ENCODE measurements around the gene SEMA5A.

SEMA5A gene

DNA sequence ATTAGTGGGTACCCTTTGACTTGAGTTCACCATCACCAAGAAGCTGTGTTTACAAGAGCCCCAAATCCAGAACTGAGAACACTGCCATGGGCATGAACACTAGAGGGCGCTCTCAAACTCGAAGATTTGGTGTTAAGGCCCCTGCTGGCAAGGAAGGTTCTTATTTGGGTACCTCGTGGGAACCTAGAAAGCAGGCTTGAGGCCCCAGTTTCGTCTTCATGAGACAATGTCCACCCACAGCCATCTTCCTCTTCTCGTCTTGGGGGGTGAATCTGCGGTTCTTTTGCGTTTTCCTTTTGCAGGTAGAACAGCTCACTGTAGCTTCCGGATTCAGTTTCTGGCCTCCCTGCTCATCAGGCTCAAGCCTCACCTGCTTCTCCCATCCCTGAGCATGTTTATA is 184.0 kb downstream of the SEMA5A start:
- TF ChIP-seq FOXP2 (optimal IDR thresholded peaks at IDR 0.05; ENCODE audit: borderline replicate concordance, extremely low read depth, extremely low read length, insufficient read depth): no peak
- TF ChIP-seq, protein P1, sequence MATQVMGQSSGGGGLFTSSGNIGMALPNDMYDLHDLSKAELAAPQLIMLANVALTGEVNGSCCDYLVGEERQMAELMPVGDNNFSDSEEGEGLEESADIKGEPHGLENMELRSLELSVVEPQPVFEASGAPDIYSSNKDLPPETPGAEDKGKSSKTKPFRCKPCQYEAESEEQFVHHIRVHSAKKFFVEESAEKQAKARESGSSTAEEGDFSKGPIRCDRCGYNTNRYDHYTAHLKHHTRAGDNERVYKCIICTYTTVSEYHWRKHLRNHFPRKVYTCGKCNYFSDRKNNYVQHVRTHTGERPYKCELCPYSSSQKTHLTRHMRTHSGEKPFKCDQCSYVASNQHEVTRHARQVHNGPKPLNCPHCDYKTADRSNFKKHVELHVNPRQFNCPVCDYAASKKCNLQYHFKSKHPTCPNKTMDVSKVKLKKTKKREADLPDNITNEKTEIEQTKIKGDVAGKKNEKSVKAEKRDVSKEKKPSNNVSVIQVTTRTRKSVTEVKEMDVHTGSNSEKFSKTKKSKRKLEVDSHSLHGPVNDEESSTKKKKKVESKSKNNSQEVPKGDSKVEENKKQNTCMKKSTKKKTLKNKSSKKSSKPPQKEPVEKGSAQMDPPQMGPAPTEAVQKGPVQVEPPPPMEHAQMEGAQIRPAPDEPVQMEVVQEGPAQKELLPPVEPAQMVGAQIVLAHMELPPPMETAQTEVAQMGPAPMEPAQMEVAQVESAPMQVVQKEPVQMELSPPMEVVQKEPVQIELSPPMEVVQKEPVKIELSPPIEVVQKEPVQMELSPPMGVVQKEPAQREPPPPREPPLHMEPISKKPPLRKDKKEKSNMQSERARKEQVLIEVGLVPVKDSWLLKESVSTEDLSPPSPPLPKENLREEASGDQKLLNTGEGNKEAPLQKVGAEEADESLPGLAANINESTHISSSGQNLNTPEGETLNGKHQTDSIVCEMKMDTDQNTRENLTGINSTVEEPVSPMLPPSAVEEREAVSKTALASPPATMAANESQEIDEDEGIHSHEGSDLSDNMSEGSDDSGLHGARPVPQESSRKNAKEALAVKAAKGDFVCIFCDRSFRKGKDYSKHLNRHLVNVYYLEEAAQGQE (IDR thresholded peaks at IDR 0.05; ENCODE audit: insufficient read depth in 1 of 2, low read depth in 2 of 2, low read length in 2 of 2): no peak

DNA sequence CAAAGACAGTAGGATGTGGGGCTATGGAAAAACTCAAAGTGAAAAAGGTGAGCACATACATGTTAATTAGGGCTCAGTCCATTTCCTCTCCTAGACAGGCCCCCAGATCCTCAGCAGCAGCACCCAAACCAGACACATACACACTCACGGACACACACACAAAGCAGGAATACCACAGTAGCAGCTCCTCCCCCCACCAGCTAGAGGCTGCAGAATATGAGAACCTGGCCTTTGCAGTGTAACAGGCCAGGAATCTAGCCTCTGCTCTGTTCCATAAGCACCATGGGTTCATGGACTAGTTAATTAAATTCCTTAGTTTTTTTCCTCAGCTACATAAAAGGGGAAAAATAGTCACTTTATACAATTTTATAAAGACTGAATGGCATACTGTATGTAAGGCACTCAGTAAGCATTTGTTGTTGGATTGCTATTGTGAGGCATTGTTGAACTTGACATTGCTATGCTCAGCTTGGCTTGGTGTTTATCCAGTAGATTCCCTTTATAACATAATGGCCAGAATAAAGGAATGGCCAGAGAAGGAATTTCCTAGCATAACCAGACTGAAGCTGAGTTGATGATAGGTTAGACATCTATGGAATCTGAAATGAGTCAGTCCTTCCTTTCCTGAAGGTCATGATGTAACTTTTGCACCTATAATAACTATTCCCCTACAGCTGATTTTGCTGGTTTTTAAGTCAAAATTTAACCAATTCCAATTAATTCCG is 186.8 kb downstream of the SEMA5A start:
- TF ChIP-seq FOXP2 (optimal IDR thresholded peaks at IDR 0.05; ENCODE audit: borderline replicate concordance, extremely low read depth, extremely low read length, insufficient read depth) (no peak), SIN3A (IDR thresholded peaks at IDR 0.05; ENCODE audit: borderline replicate concordance, insufficient read depth, low read length) (no peak), POLR2AphosphoS5 (IDR thresholded peaks at IDR 0.05; ENCODE audit: low read depth, low read length) (no peak), TAF1 (IDR thresholded peaks at IDR 0.05; ENCODE audit: borderline replicate concordance, insufficient read depth, low read length) (no peak)
- TF ChIP-seq, protein P1 (IDR thresholded peaks at IDR 0.05; ENCODE audit: insufficient read depth in 1 of 2, low read depth in 2 of 2, low read length in 2 of 2): no peak

DNA sequence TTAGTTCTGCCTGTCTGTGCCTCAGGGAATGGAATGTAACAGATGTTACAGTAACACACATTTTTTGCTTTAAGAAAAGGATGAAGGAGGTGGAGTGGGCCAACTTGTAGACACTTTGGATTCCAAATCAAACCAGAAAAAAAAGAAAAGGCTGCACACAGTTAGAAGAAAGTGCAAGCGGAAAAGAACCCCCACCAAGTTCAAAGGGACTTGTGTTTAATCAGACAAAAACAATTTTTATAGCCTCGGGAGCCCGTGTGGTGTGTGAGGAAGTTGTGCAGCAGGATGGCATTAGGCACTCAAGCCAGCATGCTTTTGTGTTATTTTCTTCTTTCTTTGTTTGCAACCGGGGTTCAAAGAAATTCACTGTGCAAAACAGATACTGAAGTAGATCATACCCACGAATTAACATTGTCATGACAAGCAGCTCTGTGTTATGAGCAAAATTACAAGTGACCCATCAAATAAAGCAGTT is 189.5 kb downstream of the SEMA5A start:
- TF ChIP-seq, protein P1 (IDR thresholded peaks at IDR 0.05; ENCODE audit: insufficient read depth in 1 of 2, low read depth in 2 of 2, low read length in 2 of 2): no peak
- TF ChIP-seq SIN3A (IDR thresholded peaks at IDR 0.05; ENCODE audit: borderline replicate concordance, insufficient read depth, low read length) (no peak), POLR2AphosphoS5 (IDR thresholded peaks at IDR 0.05; ENCODE audit: low read depth, low read length) (no peak), TAF1 (IDR thresholded peaks at IDR 0.05; ENCODE audit: borderline replicate concordance, insufficient read depth, low read length) (no peak), FOXP2 (optimal IDR thresholded peaks at IDR 0.05; ENCODE audit: borderline replicate concordance, extremely low read depth, extremely low read length, insufficient read depth) (no peak)

DNA sequence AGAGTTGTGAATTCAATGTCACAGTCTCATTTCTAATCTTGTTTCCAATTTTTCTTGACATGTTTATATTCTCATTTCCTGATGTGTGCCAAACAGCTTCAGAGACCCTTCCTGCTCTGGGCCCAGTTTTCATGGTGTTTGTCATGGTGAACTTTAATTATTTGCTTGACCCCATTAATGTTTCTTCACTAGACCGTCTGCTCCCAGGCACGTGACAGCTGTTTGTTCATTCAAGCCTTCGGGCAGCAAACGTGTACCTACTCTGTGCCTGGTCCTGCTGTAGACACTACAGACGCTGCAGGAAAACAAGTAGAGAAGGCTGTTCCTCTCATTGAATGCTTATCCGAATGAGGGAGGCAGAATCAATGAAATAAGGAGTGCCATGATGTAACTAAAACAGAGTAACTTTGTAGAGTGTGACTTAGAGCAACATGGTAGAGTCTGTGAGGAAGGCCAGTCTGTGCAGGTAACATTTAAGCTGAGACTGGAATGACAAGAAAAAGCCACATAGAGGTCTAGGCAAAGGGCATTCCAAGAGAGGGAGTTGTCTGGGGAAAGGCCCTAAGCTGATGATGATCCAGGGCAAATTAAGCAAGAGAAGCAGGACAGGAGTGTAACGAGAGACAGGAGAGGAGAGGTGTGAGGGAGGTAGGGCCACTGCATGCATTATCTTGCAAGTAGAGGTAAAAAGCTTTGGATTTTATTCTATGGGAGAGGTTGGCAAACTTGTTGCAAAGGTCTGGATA is 191.4 kb downstream of the SEMA5A start:
- TF ChIP-seq, protein P1 (IDR thresholded peaks at IDR 0.05; ENCODE audit: insufficient read depth in 1 of 2, low read depth in 2 of 2, low read length in 2 of 2): no peak
- TF ChIP-seq FOXP2 (optimal IDR thresholded peaks at IDR 0.05; ENCODE audit: borderline replicate concordance, extremely low read depth, extremely low read length, insufficient read depth) (no peak), SIN3A (IDR thresholded peaks at IDR 0.05; ENCODE audit: borderline replicate concordance, insufficient read depth, low read length) (no peak)
